Mesothelial cell of epicardium (in vitro differentiated cells): Measurements from ENCODE around the gene IDI2. TPM values are rescaled to one million over a fixed set of nuclear protein-coding genes. Genes with fewer than 3 reads are reported as not detected.

Source experiments
- DNase-seq, 2 experiments: peaks; one replicate each; pipeline ENCODE4 v3.0.0; 2021; ENCODE audit warnings: low spot score in 2 of 2; ENCODE audit not compliant: unreplicated experiment in 2 of 2
- H3K27ac Mint-ChIP-seq: 2 replicates; pipeline ENCODE4 v1.8.0; 2021; ENCODE audit warnings: mixed read lengths
- H3K27me3 Mint-ChIP-seq: 2 replicates; pipeline ENCODE4 v1.8.0; 2021; ENCODE audit warnings: low read depth, mixed read lengths
- H3K36me3 Mint-ChIP-seq: 2 replicates; pipeline ENCODE4 v1.8.0; 2021; ENCODE audit warnings: mixed read lengths
- H3K4me1 Mint-ChIP-seq: 2 replicates; pipeline ENCODE4 v1.8.0; 2021; ENCODE audit warnings: mixed read lengths
- H3K4me3 Mint-ChIP-seq: 2 replicates; pipeline ENCODE4 v1.8.0; 2021; ENCODE audit warnings: mild to moderate bottlenecking, moderate library complexity, mixed read lengths
- H3K9me3 Mint-ChIP-seq: 2 replicates; pipeline ENCODE4 v1.8.0; 2021; ENCODE audit warnings: mixed read lengths
- CTCF ChIP-seq: fragments of 200-600 bp; sonication (generic); IDR thresholded peaks from one replicate; pipeline ENCODE4 v1.5.0; 2021; ENCODE audit warnings: antibody characterized with exemption; ENCODE audit not compliant: unreplicated experiment
- total RNA-seq: library from RNA; stranded (reverse); gene quantifications from 3 replicates; pipeline ENCODE4 v1.2.1, GENCODE V29; 2021

IDI2 gene
- total RNA-seq, 1 donor from 2014 or later, result not detected

DNA sequence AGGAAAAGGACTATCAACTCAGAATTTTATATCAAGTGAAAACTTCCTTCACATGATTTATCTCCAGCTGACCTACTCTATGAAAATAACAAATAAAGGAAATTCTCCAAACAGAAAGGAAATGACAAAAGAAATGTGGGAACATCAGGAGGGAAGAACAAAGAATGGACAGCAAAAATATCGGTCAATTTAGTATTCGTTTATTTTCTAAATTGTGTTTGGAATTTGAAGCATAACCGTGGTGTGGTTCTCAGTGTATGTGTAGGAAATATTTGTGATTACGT, 39.2 kb upstream of the IDI2 start:
- no peak for DNase-seq
- Mint-ChIP-seq H3K4me1 (peaks cover 10% of the 10 kb centered on the region), H3K27ac (no peak overlapping the region), H3K27me3 (no peaks in the 10 kb centered on the region), H3K36me3 (peaks cover 6% of the 10 kb centered on the region), H3K4me3 (no peak overlapping the region), H3K9me3 (peaks cover 3% of the 10 kb centered on the region)
- no peak for TF ChIP-seq CTCF

DNA sequence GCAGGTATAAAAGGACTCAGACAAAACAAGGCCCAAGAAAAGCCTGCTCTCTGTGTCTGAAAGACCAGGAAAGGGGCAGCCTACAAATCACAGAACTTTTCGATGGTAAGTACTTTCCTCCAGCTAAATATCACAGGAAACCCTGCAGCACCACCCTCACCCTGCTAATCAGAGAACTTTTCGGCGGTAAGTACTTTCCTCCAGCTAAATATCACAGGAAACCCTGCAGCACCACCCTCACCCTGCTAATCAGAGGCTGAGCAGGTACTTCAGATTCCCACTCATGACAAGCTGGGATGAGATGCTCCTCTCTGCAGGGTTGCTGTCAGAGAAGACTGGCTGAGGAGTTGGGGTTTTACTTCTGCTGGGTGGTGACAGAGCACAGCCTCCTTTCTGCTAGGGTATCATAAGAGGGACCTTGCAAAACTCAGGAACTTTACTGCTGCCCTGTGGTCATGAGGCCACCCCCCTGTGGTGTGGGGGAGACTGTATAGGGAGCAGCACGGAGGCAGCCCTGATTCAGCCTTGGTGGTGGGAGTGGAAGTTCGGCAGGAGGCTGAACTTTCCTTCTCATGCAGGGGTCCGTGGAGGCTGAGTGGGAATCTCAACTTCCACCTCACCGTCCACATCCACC, 37.7 kb upstream of the IDI2 start:
- Mint-ChIP-seq H3K4me1 (peaks cover 10% of the 10 kb centered on the region), H3K4me3 (no peak overlapping the region), H3K36me3 (peaks cover 6% of the 10 kb centered on the region), H3K27me3 (no peaks in the 10 kb centered on the region), H3K9me3 (peaks cover 3% of the 10 kb centered on the region), H3K27ac (no peak overlapping the region)
- DNase-seq, result no peak
- TF ChIP-seq CTCF, result no peak

GRCh38 chr10:1061930-1062774, 36.5 kb upstream of the IDI2 start:
- H3K9me3 Mint-ChIP-seq, result peaks cover 3% of the 10 kb centered on the region
- no peak for DNase-seq
- H3K27me3 Mint-ChIP-seq, result no peaks in the 10 kb centered on the region
- peaks cover 21% of the 10 kb centered on the region for H3K4me1 Mint-ChIP-seq
- peaks cover 6% of the 10 kb centered on the region for H3K36me3 Mint-ChIP-seq
- no peak for TF ChIP-seq CTCF
- no peak overlapping the region for H3K4me3 Mint-ChIP-seq
- peak overlapping the region; percentile 47 for H3K27ac Mint-ChIP-seq

DNA sequence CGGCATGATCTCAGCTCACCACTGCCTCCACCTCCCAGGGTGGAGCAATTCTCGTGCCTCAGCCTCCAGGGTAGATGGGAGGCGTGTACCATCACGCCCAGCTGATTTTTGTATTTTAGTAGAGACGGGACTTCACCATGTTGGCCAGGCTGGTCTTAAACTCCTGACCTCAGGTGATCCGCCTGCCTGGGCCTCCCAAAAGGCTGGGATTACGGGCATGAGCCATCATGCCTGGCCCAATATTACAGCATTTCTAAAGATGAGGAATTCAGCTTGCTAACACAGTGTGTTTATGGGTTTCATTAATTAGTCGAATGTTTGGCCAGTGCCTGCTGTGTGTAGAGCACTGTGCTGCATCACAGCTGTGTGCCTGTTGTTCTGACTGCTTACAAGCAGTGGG, 34.2 kb upstream of the IDI2 start:
- H3K4me1 Mint-ChIP-seq, result peaks cover 33% of the 10 kb centered on the region
- peaks cover 6% of the 10 kb centered on the region for H3K36me3 Mint-ChIP-seq
- no peak for DNase-seq
- no peak for TF ChIP-seq CTCF
- peaks cover 3% of the 10 kb centered on the region for H3K9me3 Mint-ChIP-seq
- no peak overlapping the region for H3K4me3 Mint-ChIP-seq
- no peak overlapping the region for H3K27ac Mint-ChIP-seq
- H3K27me3 Mint-ChIP-seq, result no peaks in the 10 kb centered on the region

GRCh38 chr10:1058017-1058416, 32.4 kb upstream of the IDI2 start:
- no peak for TF ChIP-seq CTCF
- Mint-ChIP-seq H3K4me3 (peak overlapping the region; percentile 94), H3K36me3 (no peaks in the 10 kb centered on the region), H3K4me1 (peaks cover 49% of the 10 kb centered on the region), H3K27me3 (no peaks in the 10 kb centered on the region), H3K27ac (peak overlapping the region; percentile 85), H3K9me3 (no peaks in the 10 kb centered on the region)
- DNase-seq, result no peak
